22Rv1 (cell line): ENCODE data around the gene ACSF3.

Experiments used
- ZFX ChIP-seq: fragments of 450-650 bp; IDR thresholded peaks from 2 replicates; pipeline ENCODE4 v1.6.1; 2017; ENCODE audit warnings: antibody characterized with exemption, borderline replicate concordance
- TF ChIP-seq, protein P1 (sequence below): fragments of 450-650 bp; IDR thresholded peaks from 2 replicates; pipeline ENCODE4 v1.5.1; 2017; ENCODE audit warnings: mild to moderate bottlenecking

DNA sequence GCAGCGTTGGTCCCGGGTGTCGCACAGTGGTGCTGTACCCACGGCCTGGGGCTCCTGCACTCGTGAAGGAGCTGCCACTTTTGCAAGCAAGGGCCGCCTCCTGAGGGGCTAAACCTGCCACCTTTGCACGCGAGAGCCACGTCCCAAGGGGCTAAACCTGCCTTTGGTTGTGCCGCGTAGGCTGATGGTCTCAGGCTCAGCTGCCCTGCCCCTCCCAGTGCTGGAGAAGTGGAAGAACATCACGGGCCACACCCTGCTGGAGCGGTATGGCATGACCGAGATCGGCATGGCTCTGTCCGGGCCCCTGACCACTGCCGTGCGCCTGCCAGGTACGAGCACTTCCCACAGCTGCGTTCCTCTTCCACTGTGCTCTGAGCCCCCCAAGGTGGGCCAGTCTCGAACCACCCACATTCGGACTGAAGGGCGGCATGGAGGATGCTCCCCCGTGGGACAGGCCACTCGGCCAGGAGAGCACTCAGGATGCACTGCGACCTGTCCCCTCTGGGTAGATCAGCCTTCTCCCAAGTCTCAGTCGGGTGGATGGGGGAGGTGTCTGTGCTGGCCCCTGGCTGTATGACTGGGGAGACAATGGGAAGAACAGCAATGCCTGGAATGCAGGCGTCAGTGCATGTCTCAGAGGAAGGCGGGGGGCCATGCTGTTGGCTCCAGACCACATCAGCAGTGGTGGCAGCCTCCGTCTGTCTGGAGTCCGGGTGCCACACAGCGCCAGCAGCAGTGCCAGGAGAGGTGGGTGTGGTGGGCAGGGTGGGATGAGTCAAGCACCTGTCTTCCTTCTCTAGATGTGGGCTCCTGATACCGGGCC, 20.7 kb downstream of the ACSF3 start:
- TF ChIP-seq, protein P1, sequence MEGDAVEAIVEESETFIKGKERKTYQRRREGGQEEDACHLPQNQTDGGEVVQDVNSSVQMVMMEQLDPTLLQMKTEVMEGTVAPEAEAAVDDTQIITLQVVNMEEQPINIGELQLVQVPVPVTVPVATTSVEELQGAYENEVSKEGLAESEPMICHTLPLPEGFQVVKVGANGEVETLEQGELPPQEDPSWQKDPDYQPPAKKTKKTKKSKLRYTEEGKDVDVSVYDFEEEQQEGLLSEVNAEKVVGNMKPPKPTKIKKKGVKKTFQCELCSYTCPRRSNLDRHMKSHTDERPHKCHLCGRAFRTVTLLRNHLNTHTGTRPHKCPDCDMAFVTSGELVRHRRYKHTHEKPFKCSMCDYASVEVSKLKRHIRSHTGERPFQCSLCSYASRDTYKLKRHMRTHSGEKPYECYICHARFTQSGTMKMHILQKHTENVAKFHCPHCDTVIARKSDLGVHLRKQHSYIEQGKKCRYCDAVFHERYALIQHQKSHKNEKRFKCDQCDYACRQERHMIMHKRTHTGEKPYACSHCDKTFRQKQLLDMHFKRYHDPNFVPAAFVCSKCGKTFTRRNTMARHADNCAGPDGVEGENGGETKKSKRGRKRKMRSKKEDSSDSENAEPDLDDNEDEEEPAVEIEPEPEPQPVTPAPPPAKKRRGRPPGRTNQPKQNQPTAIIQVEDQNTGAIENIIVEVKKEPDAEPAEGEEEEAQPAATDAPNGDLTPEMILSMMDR, result no peak
- TF ChIP-seq ZFX, result no peak
